Loucy (cell line): Measurements from ENCODE around the gene CTSL.

Source experiments
- H2AFZ ChIP-seq: fragments of 200-600 bp; sonication (generic); 2 replicates; pipeline ENCODE4 v1.6.0; 2016; ENCODE audit warnings: antibody characterized with exemption, mild to moderate bottlenecking, low read length, moderate library complexity
- H3F3A ChIP-seq: fragments of 200-600 bp; 2 replicates; pipeline ENCODE4 v1.6.0; 2016; ENCODE audit warnings: antibody characterized with exemption, low read depth, mild to moderate bottlenecking
- H3K27me3 ChIP-seq: fragments of 200-600 bp; sonication (generic); 2 replicates; pipeline ENCODE4 v1.6.1; 2014; ENCODE audit warnings: low read length, mild to moderate bottlenecking; ENCODE audit not compliant: insufficient read depth, poor library complexity, severe bottlenecking
- H3K36me3 ChIP-seq: fragments of 200-600 bp; sonication (generic); 2 replicates; pipeline ENCODE4 v1.6.1; 2016; ENCODE audit warnings: low read length; ENCODE audit not compliant: insufficient read depth
- H3K4me1 ChIP-seq: fragments of 200-600 bp; sonication (generic); 2 replicates; pipeline ENCODE4 v1.5.1; 2014; ENCODE audit warnings: low read length, mild to moderate bottlenecking; ENCODE audit not compliant: insufficient read depth, poor library complexity, severe bottlenecking
- H3K4me2 ChIP-seq: fragments of 200-600 bp; sonication (generic); 2 replicates; pipeline ENCODE4 v1.6.0; 2014; ENCODE audit warnings: antibody characterized with exemption, low read length, low read depth, mild to moderate bottlenecking; ENCODE audit not compliant: poor library complexity, severe bottlenecking
- H3K4me3 ChIP-seq: fragments of 200-600 bp; sonication (generic); 2 replicates; pipeline ENCODE4 v1.5.1; 2014; ENCODE audit warnings: low read length, mild to moderate bottlenecking, mixed read lengths; ENCODE audit not compliant: poor library complexity, severe bottlenecking
- H3K79me2 ChIP-seq: fragments of 200-600 bp; sonication (generic); 2 replicates; pipeline ENCODE4 v1.6.1; 2014; ENCODE audit warnings: low read length; ENCODE audit not compliant: insufficient read depth
- H3K9ac ChIP-seq: fragments of 200-600 bp; sonication (generic); 2 replicates; pipeline ENCODE4 v1.6.0; 2014; ENCODE audit warnings: mild to moderate bottlenecking, low read depth, low read length, moderate library complexity; ENCODE audit not compliant: poor library complexity, severe bottlenecking
- H3K9me2 ChIP-seq: fragments of 200-600 bp; sonication (generic); replicated peaks from 2 replicates; pipeline ENCODE4 v1.6.1; 2016; ENCODE audit warnings: low read depth, low read length, mixed read lengths
- H3K9me3 ChIP-seq: fragments of 200-600 bp; sonication (generic); 2 replicates; pipeline ENCODE4 v1.6.1; 2014; ENCODE audit warnings: mild to moderate bottlenecking, antibody characterized with exemption, low read length, low read depth; ENCODE audit not compliant: insufficient read depth
- H4K20me1 ChIP-seq: fragments of 200-600 bp; sonication (generic); 2 replicates; pipeline ENCODE4 v1.6.0; 2014; ENCODE audit warnings: antibody characterized with exemption, low read length, mild to moderate bottlenecking; ENCODE audit not compliant: insufficient read depth, poor library complexity, severe bottlenecking
- EZH2phosphoT487 ChIP-seq: fragments of 200-600 bp; IDR thresholded peaks from 2 replicates; pipeline ENCODE4 v1.6.1; 2018; ENCODE audit warnings: antibody characterized with exemption, mild to moderate bottlenecking, moderate library complexity, borderline replicate concordance
- TF ChIP-seq, protein P1 (sequence below): fragments of 200-600 bp; sonication (generic); conservative IDR thresholded peaks from 2 replicates; pipeline ENCODE4 v1.5.1; 2014; ENCODE audit warnings: mild to moderate bottlenecking, antibody characterized with exemption, low read length

The CTSL gene

DNA sequence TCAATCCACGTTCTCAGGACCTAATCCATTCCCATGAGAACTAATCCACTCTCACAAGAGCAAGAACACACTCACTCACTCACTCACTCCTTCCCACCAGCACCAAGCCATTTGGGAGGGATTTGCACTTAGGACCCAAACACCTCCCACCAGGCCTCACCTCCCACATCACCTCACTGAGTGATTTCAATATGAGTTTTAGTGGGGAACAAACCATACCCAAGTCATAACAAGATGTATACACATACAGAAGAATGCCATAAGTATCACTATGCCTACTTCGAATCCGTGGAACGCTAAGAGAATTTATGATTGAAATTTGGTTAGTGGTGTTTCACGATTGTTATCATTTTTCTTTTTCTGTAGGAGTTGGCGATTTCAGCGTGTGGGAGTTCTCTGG, 29.3 kb upstream of the CTSL start:
- peaks cover 18% of the 10 kb centered on the region; the same call in 1 of the 2 replicates for H3K36me3 ChIP-seq

GRCh38 chr9:87698069-87698809, 27.7 kb upstream of the CTSL start:
- TF ChIP-seq EZH2phosphoT487 = no peak
- TF ChIP-seq, protein P1, sequence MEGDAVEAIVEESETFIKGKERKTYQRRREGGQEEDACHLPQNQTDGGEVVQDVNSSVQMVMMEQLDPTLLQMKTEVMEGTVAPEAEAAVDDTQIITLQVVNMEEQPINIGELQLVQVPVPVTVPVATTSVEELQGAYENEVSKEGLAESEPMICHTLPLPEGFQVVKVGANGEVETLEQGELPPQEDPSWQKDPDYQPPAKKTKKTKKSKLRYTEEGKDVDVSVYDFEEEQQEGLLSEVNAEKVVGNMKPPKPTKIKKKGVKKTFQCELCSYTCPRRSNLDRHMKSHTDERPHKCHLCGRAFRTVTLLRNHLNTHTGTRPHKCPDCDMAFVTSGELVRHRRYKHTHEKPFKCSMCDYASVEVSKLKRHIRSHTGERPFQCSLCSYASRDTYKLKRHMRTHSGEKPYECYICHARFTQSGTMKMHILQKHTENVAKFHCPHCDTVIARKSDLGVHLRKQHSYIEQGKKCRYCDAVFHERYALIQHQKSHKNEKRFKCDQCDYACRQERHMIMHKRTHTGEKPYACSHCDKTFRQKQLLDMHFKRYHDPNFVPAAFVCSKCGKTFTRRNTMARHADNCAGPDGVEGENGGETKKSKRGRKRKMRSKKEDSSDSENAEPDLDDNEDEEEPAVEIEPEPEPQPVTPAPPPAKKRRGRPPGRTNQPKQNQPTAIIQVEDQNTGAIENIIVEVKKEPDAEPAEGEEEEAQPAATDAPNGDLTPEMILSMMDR = no peak
- peaks cover 18% of the 10 kb centered on the region; the same call in 1 of the 2 replicates for H3K36me3 ChIP-seq
- no peaks in the 10 kb centered on the region for H3K79me2 ChIP-seq
- no peak overlapping the region for H3K4me3 ChIP-seq
- no peak overlapping the region for H3K9ac ChIP-seq
- no peaks in the 10 kb centered on the region for H3K27me3 ChIP-seq
- H4K20me1 ChIP-seq = no peaks in the 10 kb centered on the region
- H3K9me2 ChIP-seq = no peaks in the 10 kb centered on the region
- H3F3A ChIP-seq = no peaks in the 10 kb centered on the region
- H3K9me3 ChIP-seq = peaks cover 3% of the 10 kb centered on the region; the same call in 1 of the 2 replicates
- H3K4me1 ChIP-seq = no peaks in the 10 kb centered on the region
- no peak overlapping the region for H3K4me2 ChIP-seq
- H2AFZ ChIP-seq = no peak overlapping the region

More for the DNA sequence above, 29.3 kb upstream of the CTSL start:
- no peak overlapping the region for H3K4me2 ChIP-seq
- no peaks in the 10 kb centered on the region for H3K79me2 ChIP-seq
- TF ChIP-seq, protein P1 = no peak
- TF ChIP-seq EZH2phosphoT487 = no peak
- H4K20me1 ChIP-seq = no peaks in the 10 kb centered on the region
- H3K9me3 ChIP-seq = peaks cover 3% of the 10 kb centered on the region; the same call in 1 of the 2 replicates
- no peaks in the 10 kb centered on the region for H3K9me2 ChIP-seq
- H3K27me3 ChIP-seq = no peaks in the 10 kb centered on the region
- H3K4me1 ChIP-seq = no peaks in the 10 kb centered on the region
- H3F3A ChIP-seq = no peaks in the 10 kb centered on the region
- H2AFZ ChIP-seq = no peak overlapping the region
- H3K9ac ChIP-seq = no peak overlapping the region
- H3K4me3 ChIP-seq = no peak overlapping the region

- Histone ChIP-seq H3K9me2 (no peaks in the 10 kb centered on the region), H3K4me3 (no peak overlapping the region), H3K9me3 (no peaks in the 10 kb centered on the region), H3F3A (no peaks in the 10 kb centered on the region), H3K79me2 (no peaks in the 10 kb centered on the region), H2AFZ (no peak overlapping the region), H3K36me3 (peaks cover 18% of the 10 kb centered on the region; the same call in 1 of the 2 replicates), H3K9ac (no peak overlapping the region), H3K27me3 (no peaks in the 10 kb centered on the region), H3K4me2 (no peak overlapping the region), H4K20me1 (no peaks in the 10 kb centered on the region), H3K4me1 (no peaks in the 10 kb centered on the region)
- TF ChIP-seq, protein P1 = no peak
- no peak for TF ChIP-seq EZH2phosphoT487
Measured at GRCh38 chr9:87699835-87700234, 26.1 kb upstream of the CTSL start.
